ENCODE results near the gene AOAH. TPM values are rescaled to one million over a fixed set of nuclear protein-coding genes. Genes with fewer than 3 reads are reported as not detected.

Gene AOAH
- total RNA-seq, 4 donors from 2014 or later: 0.93 to 20.5 (median 9.9) TPM

GRCh38 chr7:36594445-36594844, 129.8 kb downstream of the AOAH start:
- Histone ChIP-seq H3K36me3 (no peaks in the 10 kb centered on the region), H3K9me3 (no peaks in the 10 kb centered on the region), H3K4me1 (no peaks in the 10 kb centered on the region), H3K27ac (no peak overlapping the region), H3K4me3 (no peak overlapping the region), H3K27me3 (no peaks in the 10 kb centered on the region)
- WGBS, 2 donors (ENCODE audit: low coverage in 1 of 2): 67 to 100% methylated on average over 1 to 2 of the region's 2 CpGs
- TF ChIP-seq EP300 (IDR thresholded peaks at IDR 0.05) (no peak), POLR2AphosphoS5 (IDR thresholded peaks at IDR 0.05) (no peak), POLR2A (IDR thresholded peaks at IDR 0.05) (no peak)
- TF ChIP-seq, protein P1, sequence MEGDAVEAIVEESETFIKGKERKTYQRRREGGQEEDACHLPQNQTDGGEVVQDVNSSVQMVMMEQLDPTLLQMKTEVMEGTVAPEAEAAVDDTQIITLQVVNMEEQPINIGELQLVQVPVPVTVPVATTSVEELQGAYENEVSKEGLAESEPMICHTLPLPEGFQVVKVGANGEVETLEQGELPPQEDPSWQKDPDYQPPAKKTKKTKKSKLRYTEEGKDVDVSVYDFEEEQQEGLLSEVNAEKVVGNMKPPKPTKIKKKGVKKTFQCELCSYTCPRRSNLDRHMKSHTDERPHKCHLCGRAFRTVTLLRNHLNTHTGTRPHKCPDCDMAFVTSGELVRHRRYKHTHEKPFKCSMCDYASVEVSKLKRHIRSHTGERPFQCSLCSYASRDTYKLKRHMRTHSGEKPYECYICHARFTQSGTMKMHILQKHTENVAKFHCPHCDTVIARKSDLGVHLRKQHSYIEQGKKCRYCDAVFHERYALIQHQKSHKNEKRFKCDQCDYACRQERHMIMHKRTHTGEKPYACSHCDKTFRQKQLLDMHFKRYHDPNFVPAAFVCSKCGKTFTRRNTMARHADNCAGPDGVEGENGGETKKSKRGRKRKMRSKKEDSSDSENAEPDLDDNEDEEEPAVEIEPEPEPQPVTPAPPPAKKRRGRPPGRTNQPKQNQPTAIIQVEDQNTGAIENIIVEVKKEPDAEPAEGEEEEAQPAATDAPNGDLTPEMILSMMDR (IDR thresholded peaks at IDR 0.05): no peak
- ATAC-seq: no peak

- H3K9me3 ChIP-seq: no peaks in the 10 kb centered on the region
- no peak overlapping the region for H3K4me3 ChIP-seq
- WGBS, 2 donors (ENCODE audit: low coverage in 1 of 2): 75 to 84% methylated on average over 2 to 3 of the region's 3 CpGs
- ATAC-seq: no peak
- no peaks in the 10 kb centered on the region for H3K36me3 ChIP-seq
- H3K4me1 ChIP-seq: no peaks in the 10 kb centered on the region
- no peaks in the 10 kb centered on the region for H3K27me3 ChIP-seq
- TF ChIP-seq, protein P1 (IDR thresholded peaks at IDR 0.05): no peak
- TF ChIP-seq POLR2A (IDR thresholded peaks at IDR 0.05) (no peak), POLR2AphosphoS5 (IDR thresholded peaks at IDR 0.05) (no peak), EP300 (IDR thresholded peaks at IDR 0.05) (no peak)
- no peak overlapping the region for H3K27ac ChIP-seq
Measured at GRCh38 chr7:36591636-36592035, 132.7 kb downstream of the AOAH start.

DNA sequence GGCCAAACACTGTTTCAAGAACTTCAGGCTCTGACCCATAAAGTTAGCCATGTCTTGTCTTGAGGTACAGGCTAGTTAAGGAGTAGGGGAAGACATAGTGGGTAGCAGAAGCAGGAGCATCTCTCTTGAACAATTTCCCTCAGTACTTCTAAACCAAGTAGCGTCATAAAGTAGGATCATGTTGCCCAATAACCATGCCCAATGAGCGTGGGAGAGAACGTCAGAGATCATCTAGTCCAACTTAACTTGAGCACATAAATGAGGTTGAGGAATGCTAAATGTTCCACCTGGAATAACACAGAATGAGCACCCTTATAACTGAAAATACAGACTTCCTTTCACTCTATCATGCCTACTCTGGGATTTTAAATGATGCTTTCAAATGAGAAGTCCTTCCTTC, 134.9 kb downstream of the AOAH start:
- no peak overlapping the region for H3K4me3 ChIP-seq
- 88 to 91% methylated on average over 3 of the region's 3 CpGs for WGBS, 2 donors (ENCODE audit: low coverage in 1 of 2)
- H3K27ac ChIP-seq: no peak overlapping the region
- H3K9me3 ChIP-seq: no peaks in the 10 kb centered on the region
- H3K27me3 ChIP-seq: no peaks in the 10 kb centered on the region
- ATAC-seq: no peak
- no peaks in the 10 kb centered on the region for H3K4me1 ChIP-seq
- no peaks in the 10 kb centered on the region for H3K36me3 ChIP-seq
- no peak for TF ChIP-seq POLR2A (IDR thresholded peaks at IDR 0.05)
- TF ChIP-seq, protein P1 (IDR thresholded peaks at IDR 0.05): no peak
- TF ChIP-seq EP300 (IDR thresholded peaks at IDR 0.05): no peak
- TF ChIP-seq POLR2AphosphoS5 (IDR thresholded peaks at IDR 0.05): no peak

DNA sequence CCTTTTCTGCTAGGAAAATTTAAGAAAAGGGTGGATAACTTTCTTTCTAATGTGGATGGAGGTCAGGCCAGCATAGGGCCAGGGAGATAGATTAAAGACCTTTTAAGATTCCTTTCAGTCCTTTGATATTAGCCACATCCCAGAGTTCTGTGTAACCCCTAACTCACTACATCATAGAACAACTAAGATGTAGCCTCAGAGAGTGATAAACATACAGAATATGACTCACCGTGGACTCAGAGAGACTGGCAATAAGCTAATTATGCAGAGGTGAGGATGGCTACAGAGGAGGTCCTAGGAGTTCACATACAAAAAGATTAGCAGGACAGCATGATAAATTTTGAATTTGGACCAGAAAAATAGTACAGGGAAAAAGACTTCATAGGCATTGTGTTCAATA, 141.0 kb downstream of the AOAH start:
- Histone ChIP-seq H3K27me3 (no peaks in the 10 kb centered on the region), H3K27ac (no peak overlapping the region)

GRCh38 chr7:36575832-36576231, 148.5 kb downstream of the AOAH start:
- Histone ChIP-seq H3K27ac (no peak overlapping the region), H3K27me3 (no peaks in the 10 kb centered on the region), H3K4me1 (no peaks in the 10 kb centered on the region), H3K4me3 (no peak overlapping the region), H3K9me3 (peaks cover 0 to 21% (median 0%) of the 10 kb centered on the region in 3 donors), H3K36me3 (no peaks in the 10 kb centered on the region)
- no peak for ATAC-seq
- 85 to 88% methylated on average over 2 to 3 of the region's 5 CpGs for WGBS, 2 donors (ENCODE audit: low coverage in 1 of 2)
- no peak for TF ChIP-seq POLR2AphosphoS5 (IDR thresholded peaks at IDR 0.05)

More for the DNA sequence above, 141.0 kb downstream of the AOAH start:
- Histone ChIP-seq H3K36me3 (no peaks in the 10 kb centered on the region), H3K4me3 (no peak overlapping the region), H3K9me3 (peaks cover 0 to 15% (median 0%) of the 10 kb centered on the region in 3 donors), H3K4me1 (no peaks in the 10 kb centered on the region)
- 17 to 60% methylated on average over 1 of the region's 1 CpG for WGBS, 2 donors (ENCODE audit: low coverage in 1 of 2)
- ATAC-seq: no peak
- TF ChIP-seq, protein P1 (IDR thresholded peaks at IDR 0.05): no peak
- TF ChIP-seq EP300 (IDR thresholded peaks at IDR 0.05): no peak
